Uterus (tissue), 4 donors: ENCODE results near the gene MRGPRX1. TPM values are rescaled to one million over a fixed set of nuclear protein-coding genes. Genes with fewer than 3 reads are reported as not detected.

ENCODE experiments used
- DNase-seq, 2 donors: peaks; one replicate each; pipeline ENCODE4 v3.0.0-alpha.2; 2019 to 2020
- H3K27ac ChIP-seq, 2 donors: fragments of 200-600 bp; sonication (generic); 1 replicate in 1 of 2; 2 replicates in 1 of 2; pipeline ENCODE4 v1.5.1; 2016 to 2018
- H3K27me3 ChIP-seq, 2 donors: fragments of 200-600 bp; sonication (generic); one replicate each; pipeline ENCODE4 v1.5.1; 2018 to 2019; ENCODE audit warnings: control low read depth in 1 of 2
- H3K36me3 ChIP-seq, 2 donors: fragments of 200-600 bp; sonication (generic); one replicate each; pipeline ENCODE4 v1.5.1; 2019; ENCODE audit warnings: control low read depth in 1 of 2
- H3K4me1 ChIP-seq, 2 donors: fragments of 200-600 bp; sonication (generic); one replicate each; pipeline ENCODE4 v1.5.1; 2018 to 2019; ENCODE audit warnings: control low read depth in 1 of 2
- H3K4me3 ChIP-seq, 2 donors: fragments of 200-600 bp; sonication (generic); 1 replicate in 1 of 2; 2 replicates in 1 of 2; pipeline ENCODE4 v1.5.1; 2018 to 2019; ENCODE audit warnings: mild to moderate bottlenecking in 1 of 2
- H3K9me3 ChIP-seq, 2 donors: fragments of 200-600 bp; sonication (generic); one replicate each; pipeline ENCODE4 v1.5.1; 2019; ENCODE audit warnings: control low read depth in 1 of 2
- POLR2A ChIP-seq, 2 donors: fragments of 450-650 bp; IDR thresholded peaks; one replicate each; pipeline ENCODE4 v1.6.1; 2016; ENCODE audit warnings: antibody characterized with exemption in 2 of 2, mild to moderate bottlenecking in 1 of 2, moderate library complexity in 1 of 2
- intact Hi-C: fragments of 100-400 bp; cut with DNase I; formaldehyde crosslinking; loops from one replicate; pipeline ENCODE4 v1.15.1; 2023; ENCODE audit warnings: low total_unique reads
- total RNA-seq, 4 donors: library from RNA; depleted of rRNA in 3 of 4; stranded (reverse); fragments of >200 nt in 3 of 4; gene quantifications; one replicate each; pipeline versions ENCODE4 v1.1.0 to v1.2.4, GENCODE V29; 2014 to 2023
- TF ChIP-seq, protein P1 (sequence below), 4 experiments: fragments of 200-600 bp in 2 of 4; fragments of 450-650 bp in 2 of 4; sonication (generic) in 2 of 4; IDR thresholded peaks; one replicate each; pipeline ENCODE4 v1.5.1; 2016 to 2019; ENCODE audit warnings: antibody characterized with exemption in 4 of 4, mild to moderate bottlenecking in 2 of 4, moderate library complexity in 1 of 4
- donor health status: DM: yes; HTN: yes; CAD: no.

Gene MRGPRX1
- total RNA-seq = not detected

DNA sequence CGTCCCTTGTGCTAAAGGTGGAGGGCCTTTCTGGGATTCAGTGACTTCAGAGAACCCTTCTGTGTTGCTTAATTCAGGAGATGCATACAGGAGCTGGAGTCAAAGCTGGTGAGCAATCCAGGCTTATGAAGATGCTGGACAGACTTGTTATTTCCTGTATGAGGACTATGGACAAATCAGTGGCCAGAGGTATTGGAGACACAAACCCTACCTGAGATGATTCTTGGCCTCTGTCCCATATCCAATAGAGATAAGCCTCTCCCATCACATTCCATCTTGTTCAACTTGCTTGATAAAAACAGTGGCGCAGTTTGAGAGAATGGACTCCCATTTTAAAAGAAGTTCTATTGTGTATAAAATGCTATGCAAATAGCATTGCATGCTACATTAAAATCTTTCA, at the start of gene MRGPRX1:
TSS of gene MRGPRX1 (minus strand) at position 101 of the 400 bp plus-strand sequence. CDS start 4,630 bp downstream, outside the sequence.
- H3K36me3 ChIP-seq = no peaks in the 10 kb centered on the region
- no peak within 1 kb of the TSS for H3K4me3 ChIP-seq
- H3K27me3 ChIP-seq = no peaks in the 10 kb centered on the region
- H3K27ac ChIP-seq = no peak within 1 kb of the TSS
- TF ChIP-seq POLR2A (IDR thresholded peaks at IDR 0.05) = no peak
- TF ChIP-seq, protein P1, sequence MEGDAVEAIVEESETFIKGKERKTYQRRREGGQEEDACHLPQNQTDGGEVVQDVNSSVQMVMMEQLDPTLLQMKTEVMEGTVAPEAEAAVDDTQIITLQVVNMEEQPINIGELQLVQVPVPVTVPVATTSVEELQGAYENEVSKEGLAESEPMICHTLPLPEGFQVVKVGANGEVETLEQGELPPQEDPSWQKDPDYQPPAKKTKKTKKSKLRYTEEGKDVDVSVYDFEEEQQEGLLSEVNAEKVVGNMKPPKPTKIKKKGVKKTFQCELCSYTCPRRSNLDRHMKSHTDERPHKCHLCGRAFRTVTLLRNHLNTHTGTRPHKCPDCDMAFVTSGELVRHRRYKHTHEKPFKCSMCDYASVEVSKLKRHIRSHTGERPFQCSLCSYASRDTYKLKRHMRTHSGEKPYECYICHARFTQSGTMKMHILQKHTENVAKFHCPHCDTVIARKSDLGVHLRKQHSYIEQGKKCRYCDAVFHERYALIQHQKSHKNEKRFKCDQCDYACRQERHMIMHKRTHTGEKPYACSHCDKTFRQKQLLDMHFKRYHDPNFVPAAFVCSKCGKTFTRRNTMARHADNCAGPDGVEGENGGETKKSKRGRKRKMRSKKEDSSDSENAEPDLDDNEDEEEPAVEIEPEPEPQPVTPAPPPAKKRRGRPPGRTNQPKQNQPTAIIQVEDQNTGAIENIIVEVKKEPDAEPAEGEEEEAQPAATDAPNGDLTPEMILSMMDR (IDR thresholded peaks at IDR 0.05) = no peak
- intact Hi-C loops = no loop called here
- no peaks in the 10 kb centered on the region for H3K9me3 ChIP-seq
- no peaks in the 10 kb centered on the region for H3K4me1 ChIP-seq
- DNase-seq = no peak

DNA sequence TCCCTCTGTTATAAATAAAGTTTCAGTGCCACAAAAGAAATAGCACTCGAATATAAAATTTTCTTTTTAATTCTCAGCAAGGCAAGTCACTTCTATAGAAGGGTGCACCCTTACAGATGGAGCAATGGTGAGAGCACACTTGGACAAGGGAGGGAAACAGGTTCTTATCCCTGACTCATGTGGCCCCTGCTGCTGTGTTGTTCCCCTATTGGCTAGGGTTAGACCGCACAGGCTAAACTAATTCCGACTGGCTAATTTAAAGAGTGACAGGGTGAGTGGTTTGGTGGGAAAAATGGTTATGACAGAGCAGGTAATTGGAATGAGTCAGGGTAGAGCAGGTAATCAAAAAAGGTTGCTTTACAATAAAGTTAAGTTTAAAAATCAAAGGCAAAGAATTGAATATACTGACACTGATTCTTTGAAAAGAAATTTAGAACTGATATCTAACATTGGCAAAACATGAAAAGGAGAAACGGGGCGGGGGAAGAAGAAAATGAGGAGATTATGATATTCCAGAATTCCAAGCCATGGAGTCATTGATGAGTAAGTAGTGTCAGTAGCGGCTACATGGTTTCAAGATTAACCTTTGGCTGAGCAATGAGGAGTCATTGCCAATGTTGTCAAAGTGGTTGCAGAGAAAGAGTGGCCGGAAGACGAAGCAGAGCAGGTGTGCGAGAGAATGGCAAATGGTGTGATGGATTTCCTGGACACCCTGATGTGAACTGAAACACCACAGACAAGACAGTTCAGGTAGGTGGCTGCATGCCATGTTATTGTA, 48.4 kb upstream of the MRGPRX1 start:
- TF ChIP-seq, protein P1 (IDR thresholded peaks at IDR 0.05) = no peak
- TF ChIP-seq POLR2A (IDR thresholded peaks at IDR 0.05) = no peak
- DNase-seq = no peak
- intact Hi-C loops = no loop called here
- Histone ChIP-seq H3K4me3 (no peak overlapping the region), H3K27me3 (no peaks in the 10 kb centered on the region), H3K36me3 (no peaks in the 10 kb centered on the region), H3K27ac (no peak overlapping the region), H3K9me3 (no peaks in the 10 kb centered on the region), H3K4me1 (no peaks in the 10 kb centered on the region)

- DNase-seq = no peak
- TF ChIP-seq, protein P1 (IDR thresholded peaks at IDR 0.05) = no peak
- H3K4me3 ChIP-seq = no peak overlapping the region
Measured at GRCh38 chr11:18986744-18987143, 47.5 kb upstream of the MRGPRX1 start.

DNA sequence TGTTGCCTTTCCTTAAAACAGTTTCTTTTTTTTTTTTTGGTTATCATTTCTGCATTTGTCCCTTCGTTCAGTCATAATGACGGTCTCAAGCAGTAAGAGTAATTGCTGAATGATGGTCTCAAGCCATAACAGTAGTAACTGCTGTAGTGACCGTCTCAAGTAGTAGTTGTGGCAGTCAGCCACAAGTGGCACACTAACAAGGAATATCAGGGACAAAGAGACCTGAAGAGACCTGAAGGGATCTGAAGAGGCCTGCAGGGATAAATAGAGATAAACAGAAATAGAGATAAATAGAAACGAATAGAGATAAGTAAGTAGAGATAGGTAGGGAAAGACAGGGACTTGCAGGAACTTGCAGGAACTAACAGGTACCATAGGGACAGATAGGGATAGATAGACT, 42.7 kb upstream of the MRGPRX1 start:
- H3K4me3 ChIP-seq = no peak overlapping the region
- H3K4me1 ChIP-seq = no peaks in the 10 kb centered on the region
- no peaks in the 10 kb centered on the region for H3K36me3 ChIP-seq
- intact Hi-C loops = no loop called here
- TF ChIP-seq, protein P1 (IDR thresholded peaks at IDR 0.05) = no peak
- no peak for TF ChIP-seq POLR2A (IDR thresholded peaks at IDR 0.05)
- H3K27me3 ChIP-seq = no peaks in the 10 kb centered on the region
- no peak for DNase-seq
- no peak overlapping the region for H3K27ac ChIP-seq
- peaks cover 0 to 2% of the 10 kb centered on the region in 2 donors for H3K9me3 ChIP-seq

More at GRCh38 chr11:18986744-18987143, 47.5 kb upstream of the MRGPRX1 start:
- Histone ChIP-seq H3K4me1 (no peaks in the 10 kb centered on the region), H3K9me3 (no peaks in the 10 kb centered on the region), H3K27ac (no peak overlapping the region), H3K27me3 (no peaks in the 10 kb centered on the region), H3K36me3 (no peaks in the 10 kb centered on the region)
- intact Hi-C loops = no loop called here

GRCh38 chr11:18974192-18974591, 35.0 kb upstream of the MRGPRX1 start:
- TF ChIP-seq, protein P1 (IDR thresholded peaks at IDR 0.05) = no peak
- TF ChIP-seq POLR2A (IDR thresholded peaks at IDR 0.05) = no peak
- H3K4me3 ChIP-seq = no peak overlapping the region
- no peaks in the 10 kb centered on the region for H3K27me3 ChIP-seq
- no peak for DNase-seq
- no peak overlapping the region for H3K27ac ChIP-seq
- no peaks in the 10 kb centered on the region for H3K36me3 ChIP-seq
- H3K4me1 ChIP-seq = no peaks in the 10 kb centered on the region
- intact Hi-C loops = no loop called here
- H3K9me3 ChIP-seq = peaks cover 0 to 2% of the 10 kb centered on the region in 2 donors
